Testis (tissue), 2 donors: ENCODE measurements around the gene SLC50A1.

Source experiments
- POLR2A ChIP-seq: fragments of 450-650 bp; IDR thresholded peaks from one replicate; pipeline ENCODE4 v1.6.1; 2017; ENCODE audit warnings: antibody characterized with exemption, mild to moderate bottlenecking, moderate library complexity
- TF ChIP-seq, protein P1 (sequence below), 3 experiments: fragments of 450-650 bp in 2 of 3; fragments of 200-600 bp in 1 of 3; sonication (generic) in 1 of 3; IDR thresholded peaks; one replicate each; pipeline ENCODE4 v1.5.1; 2016 to 2019; ENCODE audit warnings: antibody characterized with exemption in 3 of 3, mild to moderate bottlenecking in 2 of 3, moderate library complexity in 1 of 3

DNA sequence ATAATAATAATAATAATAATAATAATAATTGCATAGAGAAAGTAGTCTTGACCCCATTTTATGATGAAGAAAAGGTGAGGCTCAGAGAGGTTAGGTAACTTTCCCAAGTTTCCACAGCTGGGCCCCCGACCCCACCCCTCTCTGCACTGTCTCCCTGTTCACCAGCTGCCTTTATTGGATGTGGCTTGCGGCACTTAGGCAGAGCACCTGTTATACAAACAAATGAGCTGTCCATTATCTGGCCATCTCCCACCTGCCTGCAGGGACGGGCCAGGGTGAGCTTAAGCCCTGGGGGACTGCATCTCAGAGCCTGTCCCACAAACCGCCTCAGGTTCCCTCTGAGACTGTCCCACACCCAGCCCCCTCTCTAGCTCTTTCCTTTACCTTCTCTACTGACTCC lies 18.0 kb upstream of the SLC50A1 start:
- TF ChIP-seq, protein P1, sequence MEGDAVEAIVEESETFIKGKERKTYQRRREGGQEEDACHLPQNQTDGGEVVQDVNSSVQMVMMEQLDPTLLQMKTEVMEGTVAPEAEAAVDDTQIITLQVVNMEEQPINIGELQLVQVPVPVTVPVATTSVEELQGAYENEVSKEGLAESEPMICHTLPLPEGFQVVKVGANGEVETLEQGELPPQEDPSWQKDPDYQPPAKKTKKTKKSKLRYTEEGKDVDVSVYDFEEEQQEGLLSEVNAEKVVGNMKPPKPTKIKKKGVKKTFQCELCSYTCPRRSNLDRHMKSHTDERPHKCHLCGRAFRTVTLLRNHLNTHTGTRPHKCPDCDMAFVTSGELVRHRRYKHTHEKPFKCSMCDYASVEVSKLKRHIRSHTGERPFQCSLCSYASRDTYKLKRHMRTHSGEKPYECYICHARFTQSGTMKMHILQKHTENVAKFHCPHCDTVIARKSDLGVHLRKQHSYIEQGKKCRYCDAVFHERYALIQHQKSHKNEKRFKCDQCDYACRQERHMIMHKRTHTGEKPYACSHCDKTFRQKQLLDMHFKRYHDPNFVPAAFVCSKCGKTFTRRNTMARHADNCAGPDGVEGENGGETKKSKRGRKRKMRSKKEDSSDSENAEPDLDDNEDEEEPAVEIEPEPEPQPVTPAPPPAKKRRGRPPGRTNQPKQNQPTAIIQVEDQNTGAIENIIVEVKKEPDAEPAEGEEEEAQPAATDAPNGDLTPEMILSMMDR (IDR thresholded peaks at IDR 0.05): no peak
- TF ChIP-seq POLR2A: no peak
